Stimulated activated naive B cell treated with anti-CD40 and anti-IgM and Interleukin-4, amounts not matched to agents 10 μg/mL and 1 μg/mL and 100 μg/mL, for 72 hours (primary cell): ENCODE data around the gene SUGCT.
A peak's percentile ranks its signal among the peaks of the same experiment; 100 is the strongest.

Experiments used
- ATAC-seq, 2 donors: fragments of 150-1000 bp; cut with Tn5 transposase; replicated peaks; 2 replicates each; pipeline ENCODE4 v1.10.0; 2021; ENCODE audit warnings: moderate library complexity in 1 of 2
- DNase-seq: peaks from one replicate; pipeline ENCODE4 v3.0.0; 2021
- H3K27ac Mint-ChIP-seq: one replicate; pipeline ENCODE4 v1.8.0; 2022; ENCODE audit warnings: mild to moderate bottlenecking, mixed read lengths
- H3K27me3 Mint-ChIP-seq, 2 donors: one replicate each; pipeline ENCODE4 v1.8.0; 2022; ENCODE audit warnings: mixed read lengths in 2 of 2
- H3K36me3 Mint-ChIP-seq, 2 donors: one replicate each; pipeline ENCODE4 v1.8.0; 2022; ENCODE audit warnings: mixed read lengths in 2 of 2, mild to moderate bottlenecking in 1 of 2
- H3K4me1 Mint-ChIP-seq, 2 donors: one replicate each; pipeline ENCODE4 v1.8.0; 2022; ENCODE audit warnings: mixed read lengths in 2 of 2, mild to moderate bottlenecking in 1 of 2
- H3K4me3 Mint-ChIP-seq, 2 donors: one replicate each; pipeline ENCODE4 v1.8.0; 2022; ENCODE audit warnings: mild to moderate bottlenecking in 2 of 2, mixed read lengths in 2 of 2, moderate library complexity in 1 of 2
- H3K9me3 Mint-ChIP-seq, 2 donors: one replicate each; pipeline ENCODE4 v1.8.0; 2022; ENCODE audit warnings: mixed read lengths in 2 of 2, mild to moderate bottlenecking in 1 of 2

SUGCT gene

DNA sequence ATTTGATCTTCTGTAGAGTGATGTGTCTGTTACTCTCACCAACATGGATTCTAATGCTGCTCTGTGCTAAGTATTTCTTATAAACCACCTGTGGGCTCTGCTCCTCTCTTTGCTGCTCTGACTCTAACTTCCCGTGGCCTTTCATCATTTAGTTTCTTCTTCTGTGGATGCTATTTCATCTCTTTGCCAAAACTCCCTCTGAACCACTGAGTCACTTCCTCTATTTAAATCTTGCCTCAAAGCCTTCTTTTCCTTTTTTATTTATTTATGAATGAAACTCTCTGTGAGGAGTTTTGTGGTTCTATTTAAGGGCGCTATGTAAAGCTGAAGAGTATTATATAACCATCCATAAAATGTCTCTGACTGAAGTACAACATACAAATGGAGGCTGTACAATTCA, 538.5 kb downstream of the SUGCT start:
- Mint-ChIP-seq H3K27ac (no peak overlapping the region), H3K27me3 (no peaks in the 10 kb centered on the region), H3K4me3 (no peak overlapping the region), H3K4me1 (no peaks in the 10 kb centered on the region), H3K9me3 (no peaks in the 10 kb centered on the region), H3K36me3 (no peaks in the 10 kb centered on the region)
- ATAC-seq, result no peak
- no peak for DNase-seq

DNA sequence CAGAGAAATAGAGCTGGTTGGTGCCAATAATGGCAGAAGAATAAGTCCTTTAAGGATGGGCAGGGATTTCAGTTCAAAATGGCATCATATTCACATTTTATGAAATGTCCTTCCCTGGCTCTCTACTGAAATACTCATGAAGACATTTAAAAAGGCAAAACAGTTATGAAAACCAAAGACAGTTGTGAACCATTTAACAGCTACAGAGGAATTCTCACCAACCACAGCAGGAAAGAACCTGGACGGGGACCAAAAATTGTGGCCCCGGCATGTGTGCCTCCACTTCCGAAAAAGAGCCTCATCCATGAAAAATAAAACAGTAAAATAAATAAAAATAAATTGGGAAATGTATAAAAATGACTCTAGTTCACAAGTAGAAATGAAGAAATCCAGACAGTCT, 539.5 kb downstream of the SUGCT start:
- no peaks in the 10 kb centered on the region for H3K27me3 Mint-ChIP-seq
- DNase-seq, result no peak
- H3K9me3 Mint-ChIP-seq, result no peaks in the 10 kb centered on the region
- H3K4me1 Mint-ChIP-seq, result no peaks in the 10 kb centered on the region
- no peak overlapping the region for H3K27ac Mint-ChIP-seq
- no peak overlapping the region for H3K4me3 Mint-ChIP-seq
- no peaks in the 10 kb centered on the region for H3K36me3 Mint-ChIP-seq
- no peak for ATAC-seq

DNA sequence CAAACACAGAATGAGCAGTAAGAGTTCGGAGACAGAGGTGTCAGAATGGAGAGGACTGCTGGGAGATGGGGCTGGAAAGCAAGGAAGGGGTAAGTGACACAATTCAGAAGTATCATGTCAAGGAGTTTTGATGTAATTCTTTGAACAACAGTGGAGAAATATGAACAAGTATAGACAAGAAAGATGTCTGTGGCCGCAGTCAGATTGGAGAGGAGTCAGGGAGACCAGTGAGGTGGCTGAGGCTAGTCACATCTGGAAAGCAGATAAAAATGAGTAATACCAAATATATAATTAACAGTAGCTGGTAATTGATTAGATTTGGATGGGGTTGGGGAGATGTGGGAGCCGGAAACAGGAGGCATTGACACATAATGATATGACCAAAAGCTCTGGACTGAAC, 540.9 kb downstream of the SUGCT start:
- no peak for ATAC-seq

DNA sequence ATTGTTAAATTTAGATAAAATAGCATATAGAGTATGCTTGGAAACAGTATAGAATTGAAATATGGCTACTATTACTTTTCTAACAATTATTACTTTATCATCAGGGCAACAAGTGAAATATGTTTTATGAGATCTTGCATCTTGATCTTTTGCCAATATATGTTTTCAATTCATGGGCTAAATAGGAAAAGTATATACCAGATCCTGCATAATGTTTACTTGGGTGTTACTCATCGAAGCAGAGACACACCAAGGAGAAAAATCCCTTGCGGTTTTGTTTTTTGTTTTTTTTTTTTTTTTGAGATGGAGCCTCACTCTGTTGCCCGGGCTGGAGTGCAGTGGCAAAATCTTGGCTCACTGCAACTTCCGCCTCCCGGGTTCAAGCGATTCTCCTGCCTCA, 541.4 kb downstream of the SUGCT start:
- no peak for ATAC-seq
- no peak for DNase-seq
- Mint-ChIP-seq H3K27ac (no peak overlapping the region), H3K36me3 (no peaks in the 10 kb centered on the region), H3K27me3 (no peaks in the 10 kb centered on the region), H3K9me3 (no peaks in the 10 kb centered on the region), H3K4me3 (no peak overlapping the region), H3K4me1 (no peaks in the 10 kb centered on the region)

More for the DNA sequence above, 540.9 kb downstream of the SUGCT start:
- Mint-ChIP-seq H3K4me3 (no peak overlapping the region), H3K4me1 (no peaks in the 10 kb centered on the region), H3K9me3 (no peaks in the 10 kb centered on the region), H3K27me3 (no peaks in the 10 kb centered on the region), H3K36me3 (no peaks in the 10 kb centered on the region), H3K27ac (no peak overlapping the region)
- DNase-seq, result no peak

DNA sequence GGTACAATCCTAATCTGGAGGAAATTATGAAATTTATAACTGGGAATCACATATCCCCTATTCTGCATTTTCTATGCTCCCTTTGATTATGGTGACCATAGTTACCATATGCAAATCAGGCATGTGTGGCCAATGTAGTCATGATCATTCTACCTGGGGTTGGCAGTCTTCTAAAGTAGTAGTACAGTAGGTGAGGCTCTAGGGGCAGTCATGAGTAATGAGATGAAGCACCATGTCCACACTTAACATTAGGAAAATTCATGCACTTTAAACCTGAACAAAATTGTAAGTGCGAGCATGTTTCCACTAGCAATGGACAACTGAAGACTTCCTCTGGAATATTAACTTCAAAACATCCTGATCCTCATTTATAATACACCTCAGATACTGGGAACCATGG, 545.9 kb downstream of the SUGCT start:
- no peak for DNase-seq
- Mint-ChIP-seq H3K36me3 (no peaks in the 10 kb centered on the region), H3K9me3 (no peaks in the 10 kb centered on the region), H3K27ac (no peak overlapping the region), H3K4me3 (no peak overlapping the region), H3K4me1 (no peaks in the 10 kb centered on the region), H3K27me3 (no peaks in the 10 kb centered on the region)
- peak; percentile 78 to 84 for ATAC-seq

DNA sequence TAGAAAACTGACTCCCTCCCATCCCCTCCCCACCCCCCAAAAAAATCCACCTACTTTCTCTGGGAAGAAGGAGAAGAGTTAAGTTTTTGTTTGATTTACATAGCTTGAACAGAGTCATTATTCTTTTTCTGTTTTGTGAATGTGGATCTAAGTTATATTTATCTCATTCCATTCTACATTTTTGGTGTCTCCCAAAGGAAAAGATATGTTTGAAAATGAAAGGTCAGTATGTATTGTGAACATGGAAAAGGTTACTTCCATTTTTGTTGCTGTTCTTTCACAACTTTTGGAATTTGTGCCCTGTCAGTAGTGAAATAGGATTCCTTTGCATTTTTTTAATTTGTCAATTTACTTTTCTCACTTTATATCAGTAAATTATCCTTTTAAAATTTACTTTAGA, 547.9 kb downstream of the SUGCT start:
- no peak for ATAC-seq
- H3K27ac Mint-ChIP-seq, result no peak overlapping the region
- no peaks in the 10 kb centered on the region for H3K4me1 Mint-ChIP-seq
- DNase-seq, result no peak
- H3K9me3 Mint-ChIP-seq, result no peaks in the 10 kb centered on the region
- H3K36me3 Mint-ChIP-seq, result no peaks in the 10 kb centered on the region
- H3K4me3 Mint-ChIP-seq, result no peak overlapping the region
- peaks cover 4 to 8% of the 10 kb centered on the region in 2 donors for H3K27me3 Mint-ChIP-seq

DNA sequence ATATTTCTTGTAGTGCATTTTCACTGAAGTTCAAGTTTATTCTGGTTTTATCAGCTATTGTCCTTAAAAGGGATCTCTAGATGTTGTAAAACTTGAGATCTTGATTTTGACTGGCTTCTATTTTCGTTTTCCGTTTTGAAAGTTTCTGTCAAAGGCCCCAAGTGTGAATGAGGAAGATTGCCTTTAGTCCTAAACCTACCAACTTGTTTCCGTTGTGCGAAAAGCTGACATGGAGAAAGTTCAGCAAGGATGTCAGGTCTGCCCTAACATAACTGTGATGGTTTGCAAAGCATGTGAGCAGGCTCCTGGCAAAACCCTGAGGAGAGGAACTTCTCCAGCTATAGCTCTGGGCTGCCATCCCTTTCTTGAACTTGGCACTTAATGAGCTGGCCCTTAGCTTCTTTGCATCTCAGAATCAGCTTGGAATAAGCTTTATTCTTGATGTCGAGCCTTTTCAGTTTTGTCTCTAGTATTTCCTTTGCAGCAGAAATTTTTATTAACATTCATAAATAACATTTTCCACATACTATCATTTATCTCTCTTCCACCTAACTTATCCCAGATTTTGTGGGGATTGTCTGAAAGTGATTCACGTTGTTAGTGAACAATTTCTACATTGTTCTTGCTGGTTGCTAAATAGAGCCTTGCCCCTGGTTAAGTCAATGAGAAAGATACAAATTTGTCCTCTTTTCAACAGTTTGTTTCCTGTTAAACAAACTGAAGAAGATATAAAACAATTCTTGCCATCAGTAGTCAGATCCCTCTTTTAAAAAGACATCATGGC, 559.4 kb downstream of the SUGCT start:
- no peaks in the 10 kb centered on the region for H3K36me3 Mint-ChIP-seq
- H3K27me3 Mint-ChIP-seq, result no peaks in the 10 kb centered on the region
- H3K4me1 Mint-ChIP-seq, result no peaks in the 10 kb centered on the region
- no peaks in the 10 kb centered on the region for H3K9me3 Mint-ChIP-seq
- no peak overlapping the region for H3K27ac Mint-ChIP-seq
- ATAC-seq, result no peak
- H3K4me3 Mint-ChIP-seq, result no peak overlapping the region
- DNase-seq, result no peak

DNA sequence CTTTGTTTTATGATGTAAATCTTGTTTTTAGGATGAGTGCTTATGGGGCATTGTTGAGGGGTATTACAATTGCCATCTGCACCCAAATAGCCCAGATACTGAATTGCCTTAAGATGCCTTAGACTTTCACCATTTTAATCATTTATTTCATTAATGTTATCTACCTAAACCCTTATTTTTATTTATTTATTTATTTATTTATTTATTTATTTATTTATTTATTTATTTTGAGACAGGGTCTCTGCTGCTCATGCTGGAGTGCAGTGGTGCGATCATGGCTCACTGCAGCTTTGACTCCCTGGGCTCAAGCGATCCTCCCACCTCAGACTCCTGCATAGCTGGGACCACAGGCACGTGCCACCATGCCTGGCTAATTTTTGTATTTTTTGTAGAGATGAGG, 560.2 kb downstream of the SUGCT start:
- Mint-ChIP-seq H3K9me3 (no peaks in the 10 kb centered on the region), H3K27ac (no peak overlapping the region), H3K27me3 (no peaks in the 10 kb centered on the region), H3K4me1 (no peaks in the 10 kb centered on the region), H3K36me3 (no peaks in the 10 kb centered on the region), H3K4me3 (no peak overlapping the region)
- DNase-seq (no peak), ATAC-seq (no peak)

DNA sequence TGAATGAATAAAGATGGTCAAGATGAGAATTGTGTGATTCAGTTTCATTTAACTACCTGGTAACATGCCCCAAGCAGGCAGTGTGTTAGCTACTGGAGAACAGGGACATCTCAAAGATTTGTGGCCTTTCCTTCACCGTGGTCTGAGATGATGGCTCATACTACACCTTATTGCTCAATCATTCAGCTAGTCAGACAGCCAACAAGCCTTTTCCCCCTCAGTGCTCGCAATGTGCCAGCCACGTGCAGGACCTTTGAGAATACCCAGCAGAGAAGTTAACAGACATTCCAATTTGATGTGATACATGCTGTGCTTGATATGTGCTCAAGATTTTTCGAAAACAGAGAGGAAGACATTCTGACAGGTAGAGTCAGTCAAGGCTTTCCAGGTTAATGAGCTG, 562.8 kb downstream of the SUGCT start:
- no peaks in the 10 kb centered on the region for H3K27me3 Mint-ChIP-seq
- DNase-seq (no peak), ATAC-seq (no peak)
- no peak overlapping the region for H3K4me3 Mint-ChIP-seq
- no peaks in the 10 kb centered on the region for H3K9me3 Mint-ChIP-seq
- H3K36me3 Mint-ChIP-seq, result no peaks in the 10 kb centered on the region
- H3K4me1 Mint-ChIP-seq, result no peaks in the 10 kb centered on the region
- no peak overlapping the region for H3K27ac Mint-ChIP-seq

DNA sequence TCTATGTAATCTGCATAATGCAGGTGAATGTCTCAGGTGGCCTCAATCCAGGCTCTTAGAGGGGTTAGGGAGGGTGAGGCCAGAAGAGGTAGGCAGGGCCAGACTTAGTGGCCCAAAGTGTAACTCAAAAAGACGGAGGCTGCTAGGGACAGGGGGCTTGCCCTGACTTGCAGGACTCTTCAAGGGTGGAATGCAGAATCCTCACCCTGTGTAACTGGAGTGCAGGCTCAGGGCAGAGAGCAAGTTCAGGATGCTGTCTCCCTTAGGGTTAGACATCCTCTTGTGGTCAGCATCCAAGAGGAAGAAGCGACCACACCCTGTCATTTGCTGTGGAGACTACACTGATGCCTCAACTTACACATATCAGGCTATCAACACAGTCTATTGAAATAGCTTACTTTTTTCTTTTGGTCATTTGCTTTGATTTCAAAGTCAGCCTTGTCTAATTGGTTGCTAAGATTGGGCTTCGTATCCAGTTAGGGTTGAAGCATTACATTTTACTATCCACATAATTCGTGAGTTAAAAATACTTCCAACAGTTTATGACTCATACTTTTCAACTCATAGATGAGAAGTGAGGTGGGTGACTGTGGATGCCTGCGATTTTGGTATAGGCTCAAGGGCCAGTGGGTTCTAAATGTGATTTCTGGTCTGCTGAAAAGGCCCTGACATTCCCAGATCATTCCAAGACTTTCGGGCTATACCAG, 563.6 kb downstream of the SUGCT start:
- ATAC-seq (no peak), DNase-seq (no peak)
- H3K27me3 Mint-ChIP-seq, result no peaks in the 10 kb centered on the region
- no peaks in the 10 kb centered on the region for H3K36me3 Mint-ChIP-seq
- no peak overlapping the region for H3K4me3 Mint-ChIP-seq
- H3K4me1 Mint-ChIP-seq, result no peaks in the 10 kb centered on the region
- H3K9me3 Mint-ChIP-seq, result no peaks in the 10 kb centered on the region
- H3K27ac Mint-ChIP-seq, result no peak overlapping the region

DNA sequence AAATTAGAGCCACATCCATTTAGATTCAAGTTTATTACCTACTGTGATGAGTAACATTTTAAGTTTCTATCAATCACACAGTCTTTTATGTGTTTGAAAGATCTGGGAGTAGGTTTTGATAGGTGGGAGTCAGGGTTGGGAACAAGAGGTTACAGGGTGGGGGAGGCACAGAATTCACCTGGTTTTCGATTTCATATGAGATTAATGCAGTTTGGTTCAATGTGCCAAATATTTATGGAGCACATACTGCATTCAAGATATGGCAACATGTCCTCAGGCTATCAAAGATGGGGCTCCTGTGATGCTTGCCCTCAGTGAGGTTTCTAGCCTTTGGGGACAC, 564.1 kb downstream of the SUGCT start:
- H3K27me3 Mint-ChIP-seq, result no peaks in the 10 kb centered on the region
- no peaks in the 10 kb centered on the region for H3K36me3 Mint-ChIP-seq
- H3K9me3 Mint-ChIP-seq, result no peaks in the 10 kb centered on the region
- H3K4me3 Mint-ChIP-seq, result no peak overlapping the region
- H3K4me1 Mint-ChIP-seq, result no peaks in the 10 kb centered on the region
- no peak for DNase-seq
- H3K27ac Mint-ChIP-seq, result no peak overlapping the region
- no peak for ATAC-seq

DNA sequence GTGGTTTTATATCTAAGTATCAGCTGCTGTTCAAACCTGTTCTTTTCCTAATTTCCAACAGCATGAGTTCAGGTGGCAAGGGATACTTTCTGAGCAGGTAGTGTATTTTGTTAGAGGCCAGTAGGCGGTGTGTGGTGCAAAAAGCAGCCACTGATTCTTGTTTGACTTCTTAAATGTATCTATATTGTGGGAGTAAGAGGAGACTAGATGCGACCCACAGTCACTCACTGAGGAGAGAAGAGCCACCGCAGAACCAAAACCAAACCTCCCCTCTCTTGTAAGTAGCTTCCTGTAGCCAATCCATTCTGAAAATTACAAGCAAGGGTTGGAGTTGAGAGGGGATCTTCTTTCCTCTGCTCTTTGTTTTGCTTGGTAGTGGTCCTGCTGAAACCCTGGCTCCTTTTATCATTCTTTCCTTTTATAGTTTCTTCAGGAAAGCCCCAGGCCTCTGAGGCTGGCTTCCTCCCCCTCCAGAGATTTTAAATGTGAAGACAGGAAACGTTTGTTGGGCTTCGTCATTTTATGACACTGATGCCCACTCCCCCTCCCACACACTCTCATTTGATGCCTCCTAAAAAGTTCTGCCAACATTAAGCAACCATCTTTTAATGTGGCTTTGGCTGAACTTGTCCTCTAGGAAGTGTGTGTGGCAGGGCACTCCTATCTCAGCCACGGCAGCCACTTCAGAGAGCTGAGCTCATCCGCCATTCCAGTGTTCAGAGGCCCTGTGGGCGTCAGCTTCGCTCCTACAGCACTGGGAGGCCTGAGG, 566.0 kb downstream of the SUGCT start:
- Mint-ChIP-seq H3K36me3 (no peaks in the 10 kb centered on the region), H3K4me1 (no peaks in the 10 kb centered on the region), H3K4me3 (no peak overlapping the region), H3K9me3 (no peaks in the 10 kb centered on the region), H3K27me3 (no peaks in the 10 kb centered on the region), H3K27ac (no peak overlapping the region)
- DNase-seq (no peak), ATAC-seq (no peak)

DNA sequence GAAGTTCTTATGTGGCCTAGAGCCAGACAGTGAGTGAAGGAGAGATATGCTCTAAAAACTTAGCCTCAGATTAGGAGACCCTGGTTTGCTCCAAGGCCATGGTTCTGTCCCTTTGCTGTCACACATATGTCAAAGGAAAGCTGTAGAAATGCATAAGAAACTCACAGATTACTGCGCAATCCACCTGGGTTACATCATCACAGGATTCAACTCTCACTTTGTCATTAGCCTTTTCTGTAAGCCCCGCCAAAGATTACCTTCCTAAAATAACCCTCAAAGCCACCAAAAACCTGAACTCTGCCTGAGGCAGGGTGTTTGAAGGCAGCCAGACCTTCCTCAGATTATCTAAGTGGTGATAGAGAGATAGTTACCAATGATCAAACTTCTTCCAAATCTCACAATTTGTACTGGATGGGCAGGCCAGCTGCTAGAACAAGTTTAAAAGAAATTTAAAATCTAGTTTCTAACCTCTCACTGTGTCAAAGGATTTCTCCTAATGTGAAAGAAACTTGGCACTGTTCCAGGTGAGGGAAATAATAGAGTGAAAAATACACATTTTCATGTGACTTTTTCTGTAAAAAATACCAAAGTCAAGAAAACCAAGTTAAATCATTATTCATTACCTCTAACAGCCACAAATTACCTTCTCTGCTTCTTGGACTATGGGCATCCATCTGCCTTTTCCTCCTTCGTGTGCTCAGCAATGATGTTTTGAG, 567.2 kb downstream of the SUGCT start:
- ATAC-seq, result no peak
- Mint-ChIP-seq H3K4me3 (no peak overlapping the region), H3K4me1 (no peaks in the 10 kb centered on the region), H3K9me3 (no peaks in the 10 kb centered on the region), H3K27ac (no peak overlapping the region), H3K27me3 (no peaks in the 10 kb centered on the region), H3K36me3 (no peaks in the 10 kb centered on the region)
- DNase-seq, result no peak

DNA sequence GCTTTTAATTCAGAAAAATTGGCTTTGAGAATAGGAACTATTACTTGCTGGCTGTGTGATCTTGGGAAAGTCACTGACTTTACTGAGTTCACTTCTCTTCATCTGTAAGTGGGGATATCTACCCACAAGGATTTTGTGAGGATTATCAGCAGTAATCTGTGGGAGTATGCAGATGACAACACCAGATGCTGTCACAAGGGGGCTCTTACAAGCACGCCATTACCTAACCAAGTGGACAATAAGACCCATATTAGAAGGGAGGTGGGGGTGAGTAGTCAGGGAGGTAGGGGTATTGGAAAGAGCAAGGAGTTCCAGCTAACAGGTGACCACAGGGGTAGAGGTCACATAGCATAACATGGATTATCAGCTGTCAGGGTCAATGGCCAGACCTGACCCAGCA, 569.4 kb downstream of the SUGCT start:
- no peak for ATAC-seq
- no peaks in the 10 kb centered on the region for H3K4me1 Mint-ChIP-seq
- no peaks in the 10 kb centered on the region for H3K9me3 Mint-ChIP-seq
- no peaks in the 10 kb centered on the region for H3K36me3 Mint-ChIP-seq
- no peaks in the 10 kb centered on the region for H3K27me3 Mint-ChIP-seq
- no peak overlapping the region for H3K27ac Mint-ChIP-seq
- no peak overlapping the region for H3K4me3 Mint-ChIP-seq
- DNase-seq, result no peak
